ENCODE measurements around the gene TMPRSS13. TPM values are rescaled to one million over a fixed set of nuclear protein-coding genes. Genes with fewer than 3 reads are reported as not detected.

The TMPRSS13 gene
- total and polyA plus RNA-seq, 2 experiments from 2014 or later: 1.3 to 1.9 TPM

DNA sequence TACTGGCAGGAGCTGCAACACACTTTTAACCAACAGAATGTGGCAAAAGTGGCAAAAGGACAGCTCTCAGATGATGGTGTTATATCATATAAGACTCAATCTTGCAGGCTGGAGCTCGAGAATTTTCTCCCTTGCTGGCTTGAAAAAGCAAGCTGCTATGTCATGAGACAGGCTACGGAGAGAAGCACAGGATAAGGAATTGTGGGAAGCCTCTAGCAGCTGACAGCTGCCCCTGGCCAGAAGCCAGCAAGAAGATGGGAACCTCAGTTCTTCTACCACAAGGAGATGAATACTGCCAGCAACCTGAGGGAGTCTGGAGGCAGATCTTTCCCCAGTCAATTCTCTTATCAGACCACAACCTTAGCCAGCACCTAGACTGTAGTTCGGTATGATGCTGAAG is 77.3 kb downstream of the TMPRSS13 start:
- Histone ChIP-seq H3K36me3 (replicated peaks; ENCODE audit: insufficient read depth, low read depth) (no peaks in the 10 kb centered on the region), H3K9me3 (ENCODE audit: low read depth) (peaks cover 3% of the 10 kb centered on the region), H3K79me2 (no peaks in the 10 kb centered on the region), H3K4me1 (ENCODE audit: insufficient read depth) (no peaks in the 10 kb centered on the region), H4K20me1 (ENCODE audit: insufficient read depth, poor library complexity, severe bottlenecking) (no peaks in the 10 kb centered on the region), H3K27me3 (no peaks in the 10 kb centered on the region), H2AFZ (no peak overlapping the region), H3K9me2 (replicated peaks; ENCODE audit: insufficient read depth) (no peaks in the 10 kb centered on the region), H3K4me3 (no peak overlapping the region), H3K4me2 (peak overlapping the region; percentile 2), H3K27ac (peak overlapping the region; percentile 9)
- WGBS (ENCODE audit: low lambda C conversion rate, missing lambda C conversion rate): 74% methylated on average over 3 of the region's 3 CpGs
- TF ChIP-seq EZH2phosphoT487 (IDR thresholded peaks at IDR 0.05; ENCODE audit: low read depth, severe bottlenecking, unreplicated experiment) (no peak), EZH2 (IDR thresholded peaks at IDR 0.05; ENCODE audit: borderline replicate concordance) (no peak)
- TF ChIP-seq, protein P1, sequence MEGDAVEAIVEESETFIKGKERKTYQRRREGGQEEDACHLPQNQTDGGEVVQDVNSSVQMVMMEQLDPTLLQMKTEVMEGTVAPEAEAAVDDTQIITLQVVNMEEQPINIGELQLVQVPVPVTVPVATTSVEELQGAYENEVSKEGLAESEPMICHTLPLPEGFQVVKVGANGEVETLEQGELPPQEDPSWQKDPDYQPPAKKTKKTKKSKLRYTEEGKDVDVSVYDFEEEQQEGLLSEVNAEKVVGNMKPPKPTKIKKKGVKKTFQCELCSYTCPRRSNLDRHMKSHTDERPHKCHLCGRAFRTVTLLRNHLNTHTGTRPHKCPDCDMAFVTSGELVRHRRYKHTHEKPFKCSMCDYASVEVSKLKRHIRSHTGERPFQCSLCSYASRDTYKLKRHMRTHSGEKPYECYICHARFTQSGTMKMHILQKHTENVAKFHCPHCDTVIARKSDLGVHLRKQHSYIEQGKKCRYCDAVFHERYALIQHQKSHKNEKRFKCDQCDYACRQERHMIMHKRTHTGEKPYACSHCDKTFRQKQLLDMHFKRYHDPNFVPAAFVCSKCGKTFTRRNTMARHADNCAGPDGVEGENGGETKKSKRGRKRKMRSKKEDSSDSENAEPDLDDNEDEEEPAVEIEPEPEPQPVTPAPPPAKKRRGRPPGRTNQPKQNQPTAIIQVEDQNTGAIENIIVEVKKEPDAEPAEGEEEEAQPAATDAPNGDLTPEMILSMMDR (IDR thresholded peaks at IDR 0.05; ENCODE audit: poor library complexity): no peak
- no peak for DNase-seq (ENCODE audit: low spot score)

- Histone ChIP-seq H3K79me2 (no peaks in the 10 kb centered on the region), H2AFZ (no peak overlapping the region)
- 73% methylated on average over 3 of the region's 3 CpGs for WGBS (ENCODE audit: low lambda C conversion rate, missing lambda C conversion rate)
These were observed 78.1 kb downstream of the TMPRSS13 start for GRCh38 chr11:117851106-117851505.

More at GRCh38 chr11:117851106-117851505, 78.1 kb downstream of the TMPRSS13 start:
- DNase-seq (ENCODE audit: low spot score): no peak
- no peak for TF ChIP-seq EZH2 (IDR thresholded peaks at IDR 0.05; ENCODE audit: borderline replicate concordance)
- TF ChIP-seq, protein P1 (IDR thresholded peaks at IDR 0.05; ENCODE audit: poor library complexity): no peak
- TF ChIP-seq EZH2phosphoT487 (IDR thresholded peaks at IDR 0.05; ENCODE audit: low read depth, severe bottlenecking, unreplicated experiment): no peak
- Histone ChIP-seq H3K9me3 (ENCODE audit: low read depth) (peaks cover 3% of the 10 kb centered on the region), H3K4me1 (ENCODE audit: insufficient read depth) (no peaks in the 10 kb centered on the region), H4K20me1 (ENCODE audit: insufficient read depth, poor library complexity, severe bottlenecking) (no peaks in the 10 kb centered on the region), H3K4me3 (no peak overlapping the region), H3K27me3 (no peaks in the 10 kb centered on the region), H3K4me2 (peak overlapping the region; percentile 2), H3K36me3 (replicated peaks; ENCODE audit: insufficient read depth, low read depth) (no peaks in the 10 kb centered on the region), H3K9me2 (replicated peaks; ENCODE audit: insufficient read depth) (no peaks in the 10 kb centered on the region), H3K27ac (peak overlapping the region; percentile 9)

Other genes with a start within 250 kb of the TMPRSS13 start
- 2.6 and 3.2 TPM in 2 replicates for gene DSCAML1, start 132.2 kb downstream of the TMPRSS13 start, total RNA-seq
- gene DSCAML1, start 132.2 kb downstream of the TMPRSS13 start, polyA plus RNA-seq: 0.46 and 1.1 TPM in 2 replicates
- gene FXYD2, start 104.7 kb downstream of the TMPRSS13 start, total RNA-seq: 72.7 and 100 TPM in 2 replicates
- 93.8 and 97.7 TPM in 2 replicates for gene FXYD2, start 104.7 kb downstream of the TMPRSS13 start, polyA plus RNA-seq
- gene FXYD6, start 52.7 kb downstream of the TMPRSS13 start, total RNA-seq: 19.5 and 28.3 TPM in 2 replicates
- 56.9 and 68.2 TPM in 2 replicates for gene FXYD6, start 52.7 kb downstream of the TMPRSS13 start, polyA plus RNA-seq
- gene IL10RA, start 57.0 kb upstream of the TMPRSS13 start, total RNA-seq: 0.28 and 2.3 TPM in 2 replicates
- gene IL10RA, start 57.0 kb upstream of the TMPRSS13 start, polyA plus RNA-seq: 0.90 and 1.5 TPM in 2 replicates
- gene TMPRSS4, start 147.7 kb upstream of the TMPRSS13 start, total RNA-seq: 10.9 and 12.9 TPM in 2 replicates
- gene TMPRSS4, start 147.7 kb upstream of the TMPRSS13 start, polyA plus RNA-seq: 12.1 and 16.2 TPM in 2 replicates
- 0.03 TPM in 1 of 2 replicates, not detected in the other for gene SMIM35, start 157.6 kb upstream of the TMPRSS13 start, total RNA-seq
- gene SMIM35, start 157.6 kb upstream of the TMPRSS13 start, polyA plus RNA-seq: not detected in 2 replicates
- 0.57 and 1.0 TPM in 2 replicates for gene SCN4B, start 223.4 kb upstream of the TMPRSS13 start, total RNA-seq
- gene SCN4B, start 223.4 kb upstream of the TMPRSS13 start, polyA plus RNA-seq: 0.55 and 1.1 TPM in 2 replicates
- 1.1 and 1.3 TPM in 2 replicates for gene SCN2B, start 247.2 kb upstream of the TMPRSS13 start, total RNA-seq
- 0.92 and 1.2 TPM in 2 replicates for gene SCN2B, start 247.2 kb upstream of the TMPRSS13 start, polyA plus RNA-seq

Measured in hepatocyte (in vitro differentiated cells).